B cell (primary cell): ENCODE measurements around the gene OLFM4. TPM values are rescaled to one million over a fixed set of nuclear protein-coding genes. Genes with fewer than 3 reads are reported as not detected.

Experiments
- ATAC-seq: fragments of 200-7000 bp; cut with Tn5 transposase; one replicate; pipeline ENCODE4 v1.10.0; 2021; ENCODE audit warnings: low read depth, mild to moderate bottlenecking, moderate number of reproducible peaks, moderate library complexity
- CTCF ChIA-PET: fragments of 350-600 bp; sonication (Branson Sonifier 250); formaldehyde crosslinking; loops from one replicate; lab custom pipeline; 2021; ENCODE audit warnings: antibody characterized with exemption, inconsistent platforms; lab: Charles Lee
- POLR2A ChIA-PET: fragments of 350-600 bp; sonication (Branson Sonifier 250); formaldehyde crosslinking; loops from one replicate; lab custom pipeline; 2021; ENCODE audit warnings: antibody characterized with exemption; lab: Charles Lee
- DNase-seq: peaks from one replicate; pipeline ENCODE4 v3.0.0; 2013
- H2AFZ ChIP-seq: 2 replicates; pipeline ENCODE4 v1.6.1; 2012; ENCODE audit warnings: mild to moderate bottlenecking, low read depth, low read length; ENCODE audit not compliant: insufficient read depth, poor library complexity, severe bottlenecking
- H3K27ac ChIP-seq, 2 donors: 1 replicate in 1 of 2; 2 replicates in 1 of 2; pipeline ENCODE4 v1.5.1; 2012 to 2013; ENCODE audit warnings: low read length in 2 of 2, mild to moderate bottlenecking in 2 of 2, moderate library complexity in 1 of 2
- H3K27me3 ChIP-seq, 4 experiments: fragments of 200-600 bp in 1 of 4; sonication (generic) in 1 of 4; replicated peaks in 1 of 4; 1 replicate in 2 of 4; 2 replicates in 2 of 4; pipeline versions ENCODE4 v1.6.1 to v1.7.0; 2013 to 2016; ENCODE audit warnings: low read length in 3 of 4, mild to moderate bottlenecking in 2 of 4, mixed read lengths in 1 of 4, moderate library complexity in 1 of 4; ENCODE audit not compliant: insufficient read depth in 4 of 4, control insufficient read depth in 3 of 4; ENCODE audit errors: control extremely low read depth in 1 of 4
- H3K36me3 ChIP-seq, 2 experiments: replicated peaks in 1 of 2; 1 replicate in 1 of 2; 2 replicates in 1 of 2; pipeline versions ENCODE4 v1.6.1 to v1.7.1; 2013; ENCODE audit warnings: low read length in 1 of 2; ENCODE audit not compliant: insufficient read depth in 2 of 2, control insufficient read depth in 1 of 2; ENCODE audit errors: control extremely low read depth in 1 of 2, extremely low read depth in 1 of 2
- H3K4me1 ChIP-seq, 2 donors: fragments of 200-600 bp in 1 of 2; sonication (generic) in 1 of 2; 1 replicate in 1 of 2; 2 replicates in 1 of 2; pipeline versions ENCODE4 v1.5.1 to v1.6.1; 2013 to 2017; ENCODE audit warnings: low read length in 2 of 2; ENCODE audit not compliant: control insufficient read depth in 2 of 2, insufficient read depth in 2 of 2
- H3K4me2 ChIP-seq: replicated peaks from 2 replicates; pipeline ENCODE3; 2012; ENCODE audit warnings: mild to moderate bottlenecking, low read depth, low read length; ENCODE audit not compliant: poor library complexity, severe bottlenecking
- H3K4me3 ChIP-seq, 5 experiments: fragments of 200-600 bp in 1 of 5; sonication (generic) in 1 of 5; 1 replicate in 3 of 5; 2 replicates in 2 of 5; pipeline versions ENCODE4 v1.5.1 to v1.7.0; 2011 to 2016; ENCODE audit warnings: low read length in 4 of 5, mild to moderate bottlenecking in 4 of 5, low read depth in 2 of 5, control low read depth in 1 of 5, moderate library complexity in 1 of 5; ENCODE audit not compliant: insufficient read depth in 1 of 5; ENCODE audit errors: control extremely low read depth in 1 of 5, extremely low read depth in 1 of 5
- H3K79me2 ChIP-seq: fragments of 200-600 bp; sonication (generic); one replicate; pipeline ENCODE4 v1.6.0; 2016; ENCODE audit warnings: low read length; ENCODE audit not compliant: control insufficient read depth, insufficient read depth
- H3K9ac ChIP-seq: fragments of 200-600 bp; sonication (generic); 2 replicates; pipeline ENCODE4 v1.6.1; 2017; ENCODE audit warnings: mild to moderate bottlenecking, low read length, moderate library complexity
- H3K9me3 ChIP-seq, 3 donors: one replicate each; pipeline versions ENCODE4 v1.6.1 to v1.7.1; 2013; ENCODE audit warnings: low read length in 2 of 3; ENCODE audit not compliant: control insufficient read depth in 2 of 3, insufficient read depth in 1 of 3; ENCODE audit errors: control extremely low read depth in 1 of 3
- H4K20me1 ChIP-seq: 2 replicates; pipeline ENCODE4 v1.6.0; 2012; ENCODE audit warnings: mild to moderate bottlenecking, low read length; ENCODE audit not compliant: insufficient read depth, control insufficient read depth, poor library complexity, severe bottlenecking
- H3K27ac Mint-ChIP-seq: one replicate; pipeline ENCODE4 v1.8.0; 2021; ENCODE audit warnings: mixed read lengths
- H3K27me3 Mint-ChIP-seq: one replicate; pipeline ENCODE4 v1.8.0; 2021; ENCODE audit warnings: mixed read lengths
- H3K4me1 Mint-ChIP-seq: one replicate; pipeline ENCODE4 v1.8.0; 2021; ENCODE audit warnings: mixed read lengths
- H3K4me3 Mint-ChIP-seq: one replicate; pipeline ENCODE4 v1.8.0; 2021; ENCODE audit warnings: mixed read lengths
- H3K9me3 Mint-ChIP-seq: one replicate; pipeline ENCODE4 v1.8.0; 2022; ENCODE audit warnings: mixed read lengths; ENCODE audit not compliant: insufficient read depth
- CTCF ChIP-seq: fragments of 200-600 bp; IDR thresholded peaks from one replicate; pipeline ENCODE4 v1.8.0; 2022; ENCODE audit warnings: antibody characterized with exemption, mild to moderate bottlenecking
- EZH2 ChIP-seq: IDR thresholded peaks from 2 replicates; pipeline ENCODE4 v1.6.1; 2012; ENCODE audit warnings: borderline replicate concordance, low read depth, mild to moderate bottlenecking, moderate library complexity, low read length; ENCODE audit not compliant: insufficient read depth, poor library complexity, severe bottlenecking
- WGBS: methylation state at CpG from one replicate; pipeline ENCODE4 v1.1.5; 2013; ENCODE audit warnings: missing lambda C conversion rate; ENCODE audit not compliant: insufficient coverage; 5-methylcytosine and 5-hydroxymethylcytosine counted together
- intact Hi-C: fragments of 100-400 bp; cut with micrococcal nuclease; formaldehyde crosslinking; loops from one replicate; pipeline ENCODE4 v1.10.0; 2022
- polyA plus RNA-seq: library from polyadenylated mRNA; depleted of rRNA; stranded (reverse); fragments of >200 nt; gene quantifications from 2 replicates; pipeline ENCODE4 v1.2.3, GENCODE V29; 2012
- total RNA-seq, 2 donors: library from RNA; stranded (reverse); fragments of 120-200 nt in 1 of 2; gene quantifications; 1 replicate in 1 of 2; 2 replicates in 1 of 2; pipeline versions ENCODE4 v1.2.3 to v1.2.4, GENCODE V29; 2013 to 2022

The OLFM4 gene
- total and polyA plus RNA-seq, 2 donors (not counting 1 experiment from before 2014, with no cell fraction given) = not detected

DNA sequence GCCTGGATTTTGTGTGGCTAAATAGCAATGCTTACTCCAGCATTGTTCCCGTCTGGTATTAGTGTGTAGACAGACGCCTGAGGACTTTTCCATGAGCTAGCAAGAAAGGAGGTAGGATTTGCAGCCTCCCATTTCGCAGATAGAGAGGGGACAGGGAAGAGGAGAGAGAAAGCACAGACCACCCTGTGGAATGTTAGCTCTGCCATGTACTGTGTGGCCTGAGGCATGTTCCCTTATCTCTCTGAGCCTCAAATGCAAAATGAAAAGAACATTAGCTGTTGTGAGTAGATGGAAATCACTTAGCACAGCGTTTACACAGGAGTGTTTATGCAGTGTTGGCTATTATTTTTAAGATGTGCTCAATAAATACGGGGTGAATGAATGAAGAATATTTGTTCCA is 45.5 kb downstream of the OLFM4 start:
- peaks cover 4% of the 10 kb centered on the region for H3K9me3 Mint-ChIP-seq

More for the DNA sequence above, 45.5 kb downstream of the OLFM4 start:
- ChIA-PET POLR2A (no interaction called here), CTCF (no interaction called here)
- intact Hi-C loops = no loop called here
- DNase-seq (no peak), ATAC-seq (no peak)
- no peak overlapping the region for H3K27ac Mint-ChIP-seq
- no peaks in the 10 kb centered on the region for H3K27me3 Mint-ChIP-seq
- H3K4me3 Mint-ChIP-seq = no peak overlapping the region
- Histone ChIP-seq H3K9ac (no peak overlapping the region), H3K4me2 (no peak overlapping the region), H3K27me3 (no peaks in the 10 kb centered on the region), H2AFZ (no peak overlapping the region), H3K27ac (no peak overlapping the region), H4K20me1 (no peaks in the 10 kb centered on the region), H3K4me1 (no peaks in the 10 kb centered on the region), H3K9me3 (peaks cover 0 to 2% (median 0%) of the 10 kb centered on the region in 3 donors), H3K36me3 (no peaks in the 10 kb centered on the region), H3K79me2 (no peaks in the 10 kb centered on the region), H3K4me3 (no peak overlapping the region)
- 80% methylated on average over 3 of the region's 5 CpGs for WGBS
- no peaks in the 10 kb centered on the region for H3K4me1 Mint-ChIP-seq
- no peak for TF ChIP-seq EZH2
- TF ChIP-seq CTCF = no peak
